Brain microvascular endothelial cell (primary cell): ENCODE measurements around the gene STRIP1.

ENCODE experiments used
- DNase-seq: peaks from one replicate; pipeline ENCODE4 v3.0.0-alpha.2; 2020
- H3K27ac ChIP-seq: fragments of 250-450 bp; sonication (Bioruptor Pico); 2 replicates; pipeline ENCODE4 v1.5.1; 2020; ENCODE audit warnings: mild to moderate bottlenecking, moderate library complexity
- H3K27me3 ChIP-seq: fragments of 250-450 bp; sonication (Bioruptor Pico); replicated peaks from 2 replicates; pipeline ENCODE4 v1.5.1; 2020; ENCODE audit warnings: mild to moderate bottlenecking
- H3K36me3 ChIP-seq: fragments of 250-450 bp; sonication (Bioruptor Pico); replicated peaks from 2 replicates; pipeline ENCODE4 v1.5.1; 2020; ENCODE audit warnings: mild to moderate bottlenecking
- H3K4me3 ChIP-seq: 2 replicates; pipeline ENCODE4 v1.5.1; 2011; ENCODE audit warnings: low read depth, mild to moderate bottlenecking, control low read depth, low read length, moderate library complexity
- CTCF ChIP-seq: IDR thresholded peaks from 2 replicates; pipeline ENCODE4 v1.5.1; 2011; ENCODE audit warnings: low read depth, mild to moderate bottlenecking, moderate library complexity, low read length, control low read depth, inconsistent platforms; ENCODE audit errors: missing control alignments
- in situ Hi-C: cut with HindIII; loops from 2 replicates; pipeline ENCODE4 v1.10.0; 2017; ENCODE audit warnings: low sequenced_read_pairs, low pct_ligation_motif_present

STRIP1 gene

DNA sequence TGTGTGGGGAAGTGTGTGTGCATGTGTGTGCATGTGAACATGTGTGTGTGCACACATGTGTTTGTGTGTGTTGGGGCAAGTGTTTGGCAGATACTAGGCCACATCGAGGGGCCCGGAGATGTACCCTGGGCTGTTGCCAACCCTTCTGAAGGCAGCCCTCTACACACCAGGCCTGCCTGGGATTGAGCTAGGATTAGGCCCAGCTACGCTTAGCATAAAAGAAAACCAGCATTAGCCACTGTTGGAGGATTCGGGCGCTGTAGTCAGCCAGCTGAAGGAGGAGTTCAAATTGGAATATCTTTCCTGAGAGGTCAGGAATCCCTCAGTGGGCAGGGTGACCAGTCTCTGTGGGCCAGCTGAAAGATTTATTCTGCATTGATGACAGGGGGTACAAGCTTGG lies 46.6 kb downstream of the STRIP1 start:
- TF ChIP-seq CTCF: no peak
- H3K27me3 ChIP-seq: peaks cover 49% of the 10 kb centered on the region
- in situ Hi-C loops: no loop called here
- no peaks in the 10 kb centered on the region for H3K36me3 ChIP-seq
- no peak overlapping the region for H3K4me3 ChIP-seq
- DNase-seq: no peak
- H3K27ac ChIP-seq: no peak overlapping the region

GRCh38 chr1:110082477-110082876 lies 48.1 kb downstream of the STRIP1 start:
- in situ Hi-C loops: no loop called here
- Histone ChIP-seq H3K36me3 (no peaks in the 10 kb centered on the region), H3K4me3 (no peak overlapping the region), H3K27me3 (peaks cover 51% of the 10 kb centered on the region), H3K27ac (no peak overlapping the region)
- DNase-seq: no peak
- TF ChIP-seq CTCF: no peak

DNA sequence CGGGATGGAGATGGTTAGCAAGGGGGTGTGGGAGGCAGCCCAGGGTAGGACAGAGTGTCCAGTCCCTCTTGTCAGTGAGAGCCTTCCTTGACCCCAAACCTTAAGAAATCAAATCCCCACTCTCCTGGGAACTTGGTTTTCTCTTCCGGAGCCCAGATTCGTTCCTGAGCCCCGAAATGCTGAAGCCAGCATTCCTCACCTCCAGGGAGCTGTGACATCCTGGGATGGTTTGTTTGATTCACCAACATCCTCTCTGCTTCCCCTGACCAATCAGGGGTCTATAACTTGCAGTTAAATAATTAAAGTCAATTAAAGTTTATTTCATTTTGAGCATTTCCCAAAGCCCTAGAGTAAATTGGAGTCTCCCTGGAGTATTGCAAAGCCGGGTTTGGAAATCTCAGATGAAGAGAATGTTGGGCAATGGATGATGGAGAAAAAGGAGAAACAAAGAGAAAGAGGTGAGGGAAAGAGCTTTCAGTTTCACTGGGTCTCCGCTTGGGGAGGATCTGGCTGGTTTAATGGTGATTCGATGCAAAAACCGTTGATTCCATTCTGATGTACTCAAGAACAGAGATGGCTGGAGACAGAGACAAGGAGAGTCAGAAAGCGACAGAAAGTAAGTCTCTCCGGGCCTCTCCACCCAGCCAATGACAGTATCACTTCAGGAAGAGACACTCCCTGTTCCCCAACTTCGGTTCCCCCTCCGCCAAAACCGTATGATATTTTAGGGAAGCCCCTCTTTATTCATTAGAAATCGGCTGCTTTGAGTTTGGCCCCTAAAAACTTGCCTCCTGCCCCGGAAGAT lies 48.8 kb downstream of the STRIP1 start:
- no peaks in the 10 kb centered on the region for H3K36me3 ChIP-seq
- no peak for TF ChIP-seq CTCF
- no peak overlapping the region for H3K4me3 ChIP-seq
- no peak overlapping the region for H3K27ac ChIP-seq
- in situ Hi-C loops: no loop called here
- peaks cover 49% of the 10 kb centered on the region for H3K27me3 ChIP-seq
- no peak for DNase-seq

DNA sequence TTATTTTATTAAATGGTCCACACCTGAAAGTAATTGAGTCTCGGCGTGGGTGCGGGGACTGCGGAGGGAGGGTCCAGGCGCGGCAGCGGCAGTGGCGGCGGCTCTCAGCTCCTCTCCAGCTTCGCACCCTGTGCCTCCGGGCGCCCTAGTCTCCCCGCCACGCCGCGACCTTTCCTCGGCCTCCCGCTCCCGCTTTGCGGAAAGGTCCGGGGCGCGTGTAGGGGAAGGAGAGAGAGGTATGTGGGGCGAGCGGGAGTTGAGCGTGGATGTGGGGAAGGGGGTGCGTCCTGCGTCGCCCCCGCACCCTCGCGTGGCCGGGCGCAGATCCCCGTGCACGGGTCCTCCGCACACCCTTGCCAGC lies 49.4 kb downstream of the STRIP1 start:
- Histone ChIP-seq H3K27ac (no peak overlapping the region), H3K4me3 (no peak overlapping the region), H3K27me3 (peaks cover 49% of the 10 kb centered on the region), H3K36me3 (no peaks in the 10 kb centered on the region)
- DNase-seq: no peak
- TF ChIP-seq CTCF: no peak
- in situ Hi-C loops: no loop called here

GRCh38 chr1:110084227-110085078 lies 50.0 kb downstream of the STRIP1 start:
- peaks cover 49% of the 10 kb centered on the region for H3K27me3 ChIP-seq
- H3K36me3 ChIP-seq: no peaks in the 10 kb centered on the region
- no peak for TF ChIP-seq CTCF
- peak; percentile 36 for DNase-seq
- no peak overlapping the region for H3K27ac ChIP-seq
- in situ Hi-C loops: no loop called here
- peak overlapping the region; percentile 46 for H3K4me3 ChIP-seq
